Measurements from ENCODE around the gene OR4D6. TPM values are rescaled to one million over a fixed set of nuclear protein-coding genes. Genes with fewer than 3 reads are reported as not detected.

The OR4D6 gene
- total and polyA plus RNA-seq, 8 donors = not detected

- peak; percentile 30 for ATAC-seq
- no peak for TF ChIP-seq CTCF (IDR thresholded peaks at IDR 0.05)
- DNase-seq = peak in 1 of 4 donors; percentile 19
Observed at GRCh38 chr11:59463190-59463641, 6.5 kb downstream of the OR4D6 start.

GRCh38 chr11:59473015-59473414, 16.3 kb downstream of the OR4D6 start, which contains the start of gene OR4D10:
Gene OR4D10 (plus strand): TSS chr11:59473315. CDS start chr11:59477430, 4,115 bp downstream.
- intact Hi-C loops (cut with DNase I) = no loop called here
- no peaks in the 10 kb centered on the region for H3K36me3 ChIP-seq
- no peaks in the 10 kb centered on the region for H3K9me3 ChIP-seq
- H3K27ac ChIP-seq = no peak within 1 kb of the TSS
- no peak for ATAC-seq
- H3K4me3 ChIP-seq = no peak within 1 kb of the TSS
- no peaks in the 10 kb centered on the region for H3K4me1 ChIP-seq
- no peak for DNase-seq
- TF ChIP-seq CTCF (IDR thresholded peaks at IDR 0.05) = no peak
- H3K27me3 ChIP-seq = no peaks in the 10 kb centered on the region

More at GRCh38 chr11:59463190-59463641, 6.5 kb downstream of the OR4D6 start:
- Histone ChIP-seq H3K36me3 (no peaks in the 10 kb centered on the region), H3K27me3 (no peaks in the 10 kb centered on the region), H3K4me3 (no peak overlapping the region), H3K27ac (no peak overlapping the region), H3K4me1 (no peaks in the 10 kb centered on the region), H3K9me3 (no peaks in the 10 kb centered on the region)
- intact Hi-C loops (cut with DNase I) = no loop called here

- no peak for TF ChIP-seq CTCF (IDR thresholded peaks at IDR 0.05)
- ATAC-seq (no peak), DNase-seq (peak in 1 of 4 donors; percentile 12)
- intact Hi-C loops (cut with DNase I) = no loop called here
- Histone ChIP-seq H3K27me3 (no peaks in the 10 kb centered on the region), H3K4me3 (no peak overlapping the region), H3K36me3 (no peaks in the 10 kb centered on the region), H3K27ac (no peak overlapping the region), H3K9me3 (no peaks in the 10 kb centered on the region), H3K4me1 (no peaks in the 10 kb centered on the region)
Observed at GRCh38 chr11:59475176-59475575, 18.4 kb downstream of the OR4D6 start.

- Histone ChIP-seq H3K36me3 (no peaks in the 10 kb centered on the region), H3K4me1 (no peaks in the 10 kb centered on the region), H3K27ac (no peak overlapping the region), H3K27me3 (no peaks in the 10 kb centered on the region), H3K9me3 (no peaks in the 10 kb centered on the region), H3K4me3 (no peak overlapping the region)
- intact Hi-C loops (cut with DNase I) = no loop called here
- no peak for DNase-seq
- no peak for TF ChIP-seq CTCF (IDR thresholded peaks at IDR 0.05)
- ATAC-seq = no peak
Observed at GRCh38 chr11:59479906-59480305, 23.1 kb downstream of the OR4D6 start.

- H3K36me3 ChIP-seq = no peaks in the 10 kb centered on the region
- H3K27me3 ChIP-seq = no peaks in the 10 kb centered on the region
- ATAC-seq = no peak
- no peak for TF ChIP-seq CTCF (IDR thresholded peaks at IDR 0.05)
- no peak overlapping the region for H3K4me3 ChIP-seq
- intact Hi-C loops (cut with DNase I) = no loop called here
- no peaks in the 10 kb centered on the region for H3K9me3 ChIP-seq
- no peak for DNase-seq
- no peak overlapping the region for H3K27ac ChIP-seq
- H3K4me1 ChIP-seq = no peaks in the 10 kb centered on the region
Observed at GRCh38 chr11:59480359-59480758, 23.6 kb downstream of the OR4D6 start.

Measured in left lung (tissue), 10 donors.